ENCODE data around the gene OCA2.
"Not testable (repeated sequence)": the region's sequence is repeated elsewhere in the genome, so short reads cannot be mapped to it uniquely, and the experiment has no call there.

OCA2 gene

DNA sequence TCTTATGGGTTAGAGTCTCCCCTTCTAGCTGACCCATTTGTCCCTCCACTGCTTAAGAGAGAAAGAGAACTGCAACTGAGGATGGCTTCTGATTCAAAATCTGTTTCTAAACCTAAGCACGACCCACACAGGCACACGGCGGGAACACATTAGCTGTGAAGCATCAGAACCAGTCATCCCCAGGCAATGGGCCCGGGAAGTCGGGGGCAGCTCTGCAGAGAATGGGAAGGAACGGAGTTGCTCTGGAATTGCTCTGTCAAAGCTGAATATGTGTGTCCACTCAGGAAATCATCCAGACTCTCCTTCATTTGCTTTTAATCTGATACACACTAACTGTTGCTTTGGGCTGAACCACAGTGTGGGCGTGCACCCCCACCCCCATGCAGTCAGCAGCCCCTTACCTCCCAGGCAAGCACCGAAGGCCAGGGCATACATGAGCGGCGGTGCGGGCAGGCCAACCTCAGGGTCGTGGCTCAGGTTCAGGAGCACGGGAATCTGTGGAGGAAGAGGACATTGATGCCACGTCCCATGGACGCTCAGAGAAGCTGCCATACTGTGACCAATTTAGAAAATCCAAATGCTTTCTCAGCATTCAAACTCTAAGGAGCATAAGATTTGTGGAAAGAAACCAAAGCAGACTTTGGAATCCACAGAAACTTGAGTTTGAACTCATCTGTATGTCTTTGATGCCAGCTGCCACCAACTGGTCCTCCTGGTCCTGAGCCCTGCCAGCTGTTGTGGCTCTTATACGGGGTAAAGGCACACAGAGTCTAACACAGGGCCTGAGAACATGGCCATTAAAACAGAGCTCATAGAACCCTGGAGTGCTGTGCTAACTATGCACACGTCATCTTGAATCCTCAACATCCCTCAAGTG lies 247.9 kb downstream of the OCA2 start:
- Histone ChIP-seq H3K9me3 (ENCODE audit: severe bottlenecking) (no peaks in the 10 kb centered on the region), H3K4me3 (ENCODE audit: low read depth, low read length) (no peak overlapping the region), H3K27me3 (ENCODE audit: insufficient read depth, low read depth, severe bottlenecking) (no peaks in the 10 kb centered on the region), H3K36me3 (no peaks in the 10 kb centered on the region), H3K27ac (no peak overlapping the region)
- no peak for DNase-seq
- TF ChIP-seq, protein P1, sequence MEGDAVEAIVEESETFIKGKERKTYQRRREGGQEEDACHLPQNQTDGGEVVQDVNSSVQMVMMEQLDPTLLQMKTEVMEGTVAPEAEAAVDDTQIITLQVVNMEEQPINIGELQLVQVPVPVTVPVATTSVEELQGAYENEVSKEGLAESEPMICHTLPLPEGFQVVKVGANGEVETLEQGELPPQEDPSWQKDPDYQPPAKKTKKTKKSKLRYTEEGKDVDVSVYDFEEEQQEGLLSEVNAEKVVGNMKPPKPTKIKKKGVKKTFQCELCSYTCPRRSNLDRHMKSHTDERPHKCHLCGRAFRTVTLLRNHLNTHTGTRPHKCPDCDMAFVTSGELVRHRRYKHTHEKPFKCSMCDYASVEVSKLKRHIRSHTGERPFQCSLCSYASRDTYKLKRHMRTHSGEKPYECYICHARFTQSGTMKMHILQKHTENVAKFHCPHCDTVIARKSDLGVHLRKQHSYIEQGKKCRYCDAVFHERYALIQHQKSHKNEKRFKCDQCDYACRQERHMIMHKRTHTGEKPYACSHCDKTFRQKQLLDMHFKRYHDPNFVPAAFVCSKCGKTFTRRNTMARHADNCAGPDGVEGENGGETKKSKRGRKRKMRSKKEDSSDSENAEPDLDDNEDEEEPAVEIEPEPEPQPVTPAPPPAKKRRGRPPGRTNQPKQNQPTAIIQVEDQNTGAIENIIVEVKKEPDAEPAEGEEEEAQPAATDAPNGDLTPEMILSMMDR (IDR thresholded peaks at IDR 0.05; ENCODE audit: low read depth, low read length): no peak

DNA sequence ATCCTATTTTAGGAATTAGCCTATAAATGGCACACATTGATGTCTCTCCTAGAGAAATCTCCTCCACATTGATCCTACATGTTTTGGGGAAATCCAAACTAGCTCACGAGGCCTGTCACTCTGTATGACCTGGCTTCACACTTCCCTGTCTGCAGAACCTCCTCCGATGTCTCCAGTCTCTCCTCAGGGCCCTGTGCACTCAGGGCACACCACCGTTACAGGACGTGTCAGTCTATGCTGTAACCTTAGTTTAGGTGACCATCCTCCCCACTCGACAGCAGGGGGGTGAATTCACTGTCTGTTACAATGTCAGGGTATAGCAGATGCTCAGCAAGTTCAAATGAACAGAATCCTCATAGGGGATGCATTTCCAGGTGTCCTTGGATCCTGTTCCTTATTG lies 249.1 kb downstream of the OCA2 start:
- Histone ChIP-seq H3K27ac (no peak overlapping the region), H3K27me3 (ENCODE audit: insufficient read depth, low read depth, severe bottlenecking) (no peaks in the 10 kb centered on the region), H3K9me3 (ENCODE audit: severe bottlenecking) (no peaks in the 10 kb centered on the region), H3K4me3 (ENCODE audit: low read depth, low read length) (no peak overlapping the region), H3K36me3 (no peaks in the 10 kb centered on the region)
- TF ChIP-seq, protein P1 (IDR thresholded peaks at IDR 0.05; ENCODE audit: low read depth, low read length): no peak
- DNase-seq: no peak

DNA sequence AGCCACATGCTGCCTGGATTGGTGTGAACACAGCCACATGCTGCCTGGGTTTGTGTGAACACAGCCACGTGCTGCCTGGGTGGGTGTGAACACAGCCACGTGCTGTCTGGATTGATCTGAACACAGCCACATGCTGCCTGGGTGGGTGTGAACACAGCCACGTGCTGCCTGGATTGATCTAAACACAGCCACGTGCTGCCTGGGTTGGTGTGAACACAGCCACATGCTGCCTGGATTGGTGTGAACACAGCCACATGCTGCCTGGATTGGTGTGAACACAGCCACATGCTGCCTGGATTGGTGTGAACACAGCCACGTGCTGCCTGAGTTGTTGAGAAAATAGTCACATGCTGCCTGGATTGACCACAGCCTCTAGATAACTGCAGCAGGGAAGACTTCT lies 250.2 kb downstream of the OCA2 start:
- H3K4me3 ChIP-seq (ENCODE audit: low read depth, low read length); H3K27ac ChIP-seq; H3K36me3 ChIP-seq; H3K27me3 ChIP-seq (ENCODE audit: insufficient read depth, low read depth, severe bottlenecking); DNase-seq; H3K9me3 ChIP-seq (ENCODE audit: severe bottlenecking): not testable (repeated sequence)

DNA sequence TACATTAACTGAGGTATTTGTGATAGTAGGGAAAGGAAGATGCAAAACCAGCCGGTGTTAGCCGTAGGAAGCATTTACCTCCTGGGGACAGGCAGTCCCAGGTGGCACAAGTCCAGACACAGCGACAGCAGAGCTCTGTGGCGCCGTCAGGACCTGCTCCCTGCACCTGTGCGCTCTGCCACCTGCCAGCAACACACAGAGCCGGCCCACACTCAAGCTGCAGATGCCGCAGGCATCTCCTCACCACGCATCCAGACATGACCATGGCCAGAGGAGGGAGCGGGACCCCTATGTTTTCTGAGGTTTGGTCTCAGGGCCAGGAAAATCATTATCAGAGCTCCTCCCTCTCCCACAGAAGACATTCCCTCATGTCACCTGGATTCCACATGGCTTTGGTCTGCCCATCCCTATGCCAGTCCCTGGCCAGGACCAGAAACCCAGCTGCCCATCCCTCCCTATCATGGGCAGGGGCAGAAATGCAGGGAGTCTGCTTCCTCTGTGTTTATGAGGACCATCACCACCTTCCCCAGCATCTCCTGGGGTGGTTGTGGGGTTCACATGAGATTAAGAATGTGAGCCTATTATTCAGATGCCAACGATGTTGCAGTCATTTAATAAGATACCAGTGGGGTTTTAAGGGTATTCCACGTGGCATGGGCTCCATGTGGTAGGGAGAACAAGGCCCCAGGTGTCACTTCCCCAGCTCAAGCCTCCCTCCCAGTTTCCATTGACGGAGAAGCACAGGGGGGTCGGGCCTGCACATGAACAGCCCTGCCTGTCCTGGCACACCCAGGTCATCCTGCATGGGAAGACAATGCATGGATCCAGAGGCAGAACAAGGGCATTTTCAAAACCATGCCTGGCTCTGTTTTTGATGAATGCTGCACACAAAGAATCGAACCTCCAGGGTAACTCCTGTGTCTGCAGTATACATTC lies 251.1 kb downstream of the OCA2 start:
- Histone ChIP-seq H3K27me3 (ENCODE audit: insufficient read depth, low read depth, severe bottlenecking) (no peaks in the 10 kb centered on the region), H3K9me3 (ENCODE audit: severe bottlenecking) (no peaks in the 10 kb centered on the region), H3K4me3 (ENCODE audit: low read depth, low read length) (no peak overlapping the region), H3K27ac (no peak overlapping the region), H3K36me3 (no peaks in the 10 kb centered on the region)
- DNase-seq: no peak
- TF ChIP-seq, protein P1 (IDR thresholded peaks at IDR 0.05; ENCODE audit: low read depth, low read length): no peak

DNA sequence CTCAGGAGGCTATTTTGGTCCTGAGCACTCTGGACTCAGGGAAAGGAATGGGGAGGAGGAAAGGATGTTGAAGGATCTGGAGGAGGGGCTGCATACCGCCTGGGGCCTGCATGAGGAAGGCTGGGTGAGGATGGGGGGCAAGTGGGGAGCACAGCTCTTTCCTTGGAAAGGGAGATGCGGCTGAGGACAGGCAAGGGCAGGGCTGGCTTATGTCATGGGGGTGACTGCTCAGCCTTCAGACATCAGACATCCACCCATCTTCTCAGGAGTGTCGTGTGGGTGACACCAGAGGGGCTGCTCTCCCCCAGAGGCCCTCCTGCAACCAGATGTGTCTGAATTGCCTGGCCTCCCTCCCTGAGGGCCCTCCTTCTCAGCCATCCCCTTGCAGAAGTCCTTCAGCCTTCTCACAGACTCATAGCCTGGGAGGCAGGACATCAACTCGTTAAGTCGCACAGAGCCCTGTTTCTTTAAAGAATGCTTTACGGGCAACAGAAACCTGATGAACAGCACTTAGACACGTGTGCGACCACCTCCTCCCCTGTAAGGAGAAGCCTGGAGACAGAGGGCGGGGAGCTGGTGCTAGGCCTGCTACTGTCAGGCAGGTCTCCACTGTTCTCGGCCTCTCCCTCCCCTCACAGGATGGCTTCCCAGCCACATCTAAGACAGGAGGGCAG lies 252.3 kb downstream of the OCA2 start:
- Histone ChIP-seq H3K36me3 (no peaks in the 10 kb centered on the region), H3K27ac (no peak overlapping the region), H3K4me3 (ENCODE audit: low read depth, low read length) (no peak overlapping the region), H3K9me3 (ENCODE audit: severe bottlenecking) (no peaks in the 10 kb centered on the region), H3K27me3 (ENCODE audit: insufficient read depth, low read depth, severe bottlenecking) (no peaks in the 10 kb centered on the region)
- DNase-seq: no peak
- TF ChIP-seq, protein P1 (IDR thresholded peaks at IDR 0.05; ENCODE audit: low read depth, low read length): no peak
